GM19467 (cell line): ENCODE measurements around the gene KCNJ18.
"Not testable (repeated sequence)": the region's sequence is repeated elsewhere in the genome, so short reads cannot be mapped to it uniquely, and the experiment has no call there.

Source experiments
- ATAC-seq: cut with Tn5 transposase; IDR thresholded peaks from one replicate; pipeline ENCODE4 v1.9.1; 2021; ENCODE audit warnings: mild to moderate bottlenecking, moderate library complexity; ENCODE audit not compliant: unreplicated experiment

Gene KCNJ18

GRCh38 chr17:21683897-21684296 lies 8.4 kb upstream of the KCNJ18 start:
- not testable (repeated sequence) for ATAC-seq

- not testable (repeated sequence) for ATAC-seq
Measured at GRCh38 chr17:21684384-21684783, 7.9 kb upstream of the KCNJ18 start.

- not testable (repeated sequence) for ATAC-seq
Measured at GRCh38 chr17:21685061-21685795, 7.1 kb upstream of the KCNJ18 start.

DNA sequence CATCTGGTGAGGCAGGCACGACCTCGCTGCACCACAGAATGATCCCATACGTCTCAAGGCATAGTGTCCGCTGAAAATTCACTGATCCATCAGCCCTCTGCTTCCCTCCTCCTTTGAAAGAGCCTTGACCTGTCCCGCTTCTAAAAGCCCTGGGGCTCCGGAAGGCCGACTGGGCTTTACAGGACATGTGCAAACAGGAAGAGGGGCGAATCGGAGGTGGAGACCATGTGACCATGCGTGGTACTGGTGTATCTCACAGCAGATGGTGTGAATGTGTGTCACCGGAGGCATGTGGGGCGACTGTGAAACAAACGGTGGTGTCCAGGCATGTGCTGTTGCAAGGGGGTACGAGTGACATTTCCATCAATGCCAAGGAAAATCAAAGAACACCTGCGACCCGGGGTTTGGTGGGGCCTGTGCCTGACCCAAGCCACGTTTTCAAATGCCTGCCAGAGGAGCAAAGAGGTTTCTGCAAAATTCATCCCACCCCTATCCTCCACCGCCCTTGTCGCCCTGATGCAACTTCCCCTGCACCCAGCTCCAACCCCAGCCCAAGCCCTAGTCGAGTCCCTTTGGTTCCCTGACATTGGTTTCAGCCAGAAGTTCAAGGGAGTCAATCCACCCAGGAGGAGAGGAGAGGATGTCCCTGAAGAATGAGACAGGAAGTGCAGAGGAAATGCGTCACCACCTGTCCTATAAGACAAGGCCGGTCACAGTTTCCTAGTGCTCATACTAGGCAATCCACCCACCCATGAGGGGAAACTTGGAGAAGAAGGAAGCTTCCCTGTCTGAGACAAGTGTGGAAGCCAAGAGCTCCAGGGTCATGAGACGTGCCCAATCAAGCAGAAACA lies 5.9 kb upstream of the KCNJ18 start:
- ATAC-seq: no peak

- ATAC-seq: no peak
Measured at GRCh38 chr17:21687136-21687953, 5.0 kb upstream of the KCNJ18 start.

GRCh38 chr17:21688293-21688949 lies 3.9 kb upstream of the KCNJ18 start:
- ATAC-seq: no peak

- ATAC-seq: no peak
Measured at GRCh38 chr17:21689604-21690003, 2.7 kb upstream of the KCNJ18 start.

DNA sequence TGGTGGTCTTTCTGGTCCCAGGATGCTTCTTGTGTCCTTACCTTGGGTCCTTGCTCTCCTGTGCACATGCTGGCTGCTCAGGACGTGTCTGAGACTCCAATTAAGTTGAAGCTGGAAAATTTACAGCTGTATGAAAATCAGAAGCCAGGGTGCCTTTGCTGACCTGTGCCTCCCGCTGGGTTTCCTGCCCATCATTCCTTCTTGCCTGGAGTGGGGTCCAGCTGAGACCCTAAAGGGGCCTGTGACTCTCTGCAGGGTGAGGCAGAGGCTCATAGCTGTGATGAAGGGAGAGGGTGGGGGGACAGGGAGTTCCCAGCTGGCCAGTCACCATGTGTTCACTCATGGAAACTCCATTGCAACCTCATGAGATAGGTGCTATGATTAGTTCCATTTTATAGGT lies 1.5 kb upstream of the KCNJ18 start:
- ATAC-seq: not testable (repeated sequence)

- not testable (repeated sequence) for ATAC-seq
Measured at GRCh38 chr17:21691481-21691880, 842 bp upstream of the KCNJ18 start.

DNA sequence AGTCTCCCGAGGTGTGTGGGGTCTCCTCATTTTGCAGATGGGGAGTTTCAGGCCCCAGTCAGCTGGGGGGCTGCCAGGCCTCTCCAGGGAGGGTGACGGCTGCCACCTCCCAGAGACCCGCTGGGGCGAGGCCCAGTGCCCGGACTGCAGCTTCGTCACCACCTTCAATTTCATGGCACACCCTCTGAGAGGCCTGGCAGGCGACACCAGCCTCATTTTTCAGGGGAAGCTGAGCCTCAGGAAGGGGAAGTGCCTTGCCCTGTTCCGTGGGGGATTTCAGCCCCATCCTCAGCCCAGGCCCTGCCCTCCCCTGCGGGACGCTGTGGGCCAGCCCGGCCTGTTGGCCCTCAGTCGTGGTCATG lies 362 bp downstream of the KCNJ18 start:
- not testable (repeated sequence) for ATAC-seq

- ATAC-seq: not testable (repeated sequence)
Measured at GRCh38 chr17:21693391-21693796, 1.1 kb downstream of the KCNJ18 start.

- ATAC-seq: not testable (repeated sequence)
Measured at GRCh38 chr17:21693937-21694336, 1.6 kb downstream of the KCNJ18 start.

- not testable (repeated sequence) for ATAC-seq
Measured at GRCh38 chr17:21696227-21696626, 3.9 kb downstream of the KCNJ18 start.

- not testable (repeated sequence) for ATAC-seq
Measured at GRCh38 chr17:21696842-21697507, 4.7 kb downstream of the KCNJ18 start.

- ATAC-seq: not testable (repeated sequence)
Measured at GRCh38 chr17:21697508-21697860, 5.2 kb downstream of the KCNJ18 start.

DNA sequence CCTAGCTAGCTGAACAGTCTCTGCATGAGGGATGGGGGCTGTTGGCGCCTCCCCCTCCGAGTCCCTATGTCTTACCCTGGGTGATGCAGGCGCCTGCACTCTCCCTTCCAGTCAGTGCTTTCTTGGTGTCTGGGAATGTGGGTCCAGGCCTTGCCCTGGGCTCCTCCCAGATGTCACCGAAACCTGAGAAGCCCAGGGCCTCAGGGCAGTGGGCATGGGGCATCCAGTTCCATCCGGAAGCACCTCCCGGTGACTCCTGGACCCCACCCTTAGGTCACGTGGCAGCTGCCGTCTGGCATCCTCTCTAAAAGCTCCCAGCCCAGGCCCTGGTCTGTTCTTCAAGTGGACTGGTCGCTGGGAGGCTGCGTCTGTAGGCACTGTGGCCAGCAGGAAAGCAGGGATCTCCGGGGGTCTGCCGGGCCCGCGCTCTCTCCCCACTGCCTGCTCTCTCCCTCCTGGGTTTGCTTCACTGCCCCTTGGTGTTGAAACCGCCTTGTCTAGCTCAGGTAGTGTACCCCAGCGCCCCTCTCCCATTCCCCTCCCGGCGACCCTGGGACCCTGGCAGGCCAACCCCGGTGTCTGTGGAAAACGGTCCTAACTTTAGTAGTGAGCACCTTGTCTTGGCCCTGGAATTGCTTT lies 6.2 kb downstream of the KCNJ18 start:
- not testable (repeated sequence) for ATAC-seq

GRCh38 chr17:21699124-21699523 lies 6.8 kb downstream of the KCNJ18 start:
- not testable (repeated sequence) for ATAC-seq

GRCh38 chr17:21699573-21700236 lies 7.4 kb downstream of the KCNJ18 start:
- ATAC-seq: not testable (repeated sequence)

DNA sequence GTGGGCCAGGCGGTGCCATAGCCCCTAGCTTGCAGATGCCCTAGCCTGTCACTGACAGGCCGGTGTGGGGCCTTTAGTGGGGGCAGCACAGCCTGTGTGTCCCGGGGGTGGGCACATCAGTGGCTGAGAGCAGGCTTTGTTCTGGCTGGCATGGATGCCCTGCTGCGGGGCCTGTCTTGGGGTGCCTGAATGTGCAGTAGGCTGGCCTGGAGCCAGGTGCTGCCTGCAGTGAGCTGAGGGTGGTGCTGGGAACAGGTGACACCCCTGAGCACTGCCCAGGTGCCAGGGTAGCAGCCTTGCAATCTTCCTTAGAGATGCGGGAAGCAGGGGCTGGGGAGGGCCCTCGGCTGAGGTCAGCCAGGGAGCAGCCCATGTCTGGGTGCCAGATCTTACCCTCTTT lies 8.8 kb downstream of the KCNJ18 start:
- not testable (repeated sequence) for ATAC-seq
